HG02571 (cell line): ENCODE measurements around the gene MYO3B.

ENCODE experiments used
- ATAC-seq: cut with Tn5 transposase; IDR thresholded peaks from one replicate; pipeline ENCODE4 v1.9.1; 2021; ENCODE audit warnings: mild to moderate bottlenecking, moderate library complexity; ENCODE audit not compliant: unreplicated experiment

MYO3B gene

GRCh38 chr2:170159060-170159459 lies 18.9 kb upstream of the MYO3B start:
- ATAC-seq = no peak

- no peak for ATAC-seq
Measured at GRCh38 chr2:170161516-170162270, 16.3 kb upstream of the MYO3B start.

GRCh38 chr2:170162271-170162632 lies 15.7 kb upstream of the MYO3B start:
- ATAC-seq = no peak

- no peak for ATAC-seq
Measured at GRCh38 chr2:170163411-170164065, 14.4 kb upstream of the MYO3B start.

GRCh38 chr2:170165129-170165528 lies 12.8 kb upstream of the MYO3B start:
- peak; percentile 43 for ATAC-seq

GRCh38 chr2:170166735-170167134 lies 11.2 kb upstream of the MYO3B start:
- ATAC-seq = no peak

GRCh38 chr2:170170281-170171040 lies 7.5 kb upstream of the MYO3B start:
- no peak for ATAC-seq

- ATAC-seq = no peak
Measured at GRCh38 chr2:170176212-170176611, 1.7 kb upstream of the MYO3B start.

- peak; percentile 67 for ATAC-seq
Measured at GRCh38 chr2:170180031-170180566, 2.2 kb downstream of the MYO3B start.

- no peak for ATAC-seq
Measured at GRCh38 chr2:170181602-170182001, 3.7 kb downstream of the MYO3B start.

GRCh38 chr2:170185319-170185718 lies 7.4 kb downstream of the MYO3B start:
- no peak for ATAC-seq

GRCh38 chr2:170189757-170190156 lies 11.8 kb downstream of the MYO3B start:
- no peak for ATAC-seq

- ATAC-seq = no peak
Measured at GRCh38 chr2:170190172-170190571, 12.2 kb downstream of the MYO3B start.

GRCh38 chr2:170191166-170191866 lies 13.4 kb downstream of the MYO3B start:
- no peak for ATAC-seq

- ATAC-seq = no peak
Measured at GRCh38 chr2:170196963-170197362, 19.0 kb downstream of the MYO3B start.

- ATAC-seq = no peak
Measured at GRCh38 chr2:170201275-170201674, 23.3 kb downstream of the MYO3B start.

GRCh38 chr2:170201734-170202393 lies 23.9 kb downstream of the MYO3B start:
- peak; percentile 53 for ATAC-seq

GRCh38 chr2:170202437-170202836 lies 24.5 kb downstream of the MYO3B start:
- no peak for ATAC-seq

- no peak for ATAC-seq
Measured at GRCh38 chr2:170204298-170204951, 26.5 kb downstream of the MYO3B start.

GRCh38 chr2:170206246-170206645 lies 28.3 kb downstream of the MYO3B start:
- no peak for ATAC-seq
